ENCODE data around the gene ECT2L.

Gene ECT2L

GRCh38 chr6:138849791-138850190 lies 53.9 kb downstream of the ECT2L start:
- no peaks in the 10 kb centered on the region for H3K4me1 ChIP-seq (ENCODE audit: insufficient read depth, poor library complexity, severe bottlenecking)
- ATAC-seq (ENCODE audit: low read depth) (no peak), DNase-seq (ENCODE audit: low spot score) (no peak)
- no peak for TF ChIP-seq CTCF (IDR thresholded peaks at IDR 0.05; ENCODE audit: poor library complexity, severe bottlenecking)
- H3K27me3 ChIP-seq (ENCODE audit: insufficient read depth, poor library complexity, severe bottlenecking): no peaks in the 10 kb centered on the region
- no peaks in the 10 kb centered on the region for H3K36me3 ChIP-seq (ENCODE audit: low read depth)
- no peak overlapping the region for H3K4me3 ChIP-seq (ENCODE audit: severe bottlenecking)
- H3K27ac ChIP-seq (ENCODE audit: poor library complexity, severe bottlenecking): no peak overlapping the region
- H3K9me3 ChIP-seq (ENCODE audit: severe bottlenecking): no peaks in the 10 kb centered on the region

GRCh38 chr6:138856654-138857053 lies 60.8 kb downstream of the ECT2L start:
- H3K27me3 ChIP-seq (ENCODE audit: insufficient read depth, poor library complexity, severe bottlenecking): no peaks in the 10 kb centered on the region
- no peak for TF ChIP-seq CTCF (IDR thresholded peaks at IDR 0.05; ENCODE audit: poor library complexity, severe bottlenecking)
- H3K36me3 ChIP-seq (ENCODE audit: low read depth): no peaks in the 10 kb centered on the region
- DNase-seq (ENCODE audit: low spot score) (no peak), ATAC-seq (ENCODE audit: low read depth) (no peak)
- H3K27ac ChIP-seq (ENCODE audit: poor library complexity, severe bottlenecking): no peak overlapping the region
- H3K4me3 ChIP-seq (ENCODE audit: severe bottlenecking): no peak overlapping the region
- no peaks in the 10 kb centered on the region for H3K4me1 ChIP-seq (ENCODE audit: insufficient read depth, poor library complexity, severe bottlenecking)
- H3K9me3 ChIP-seq (ENCODE audit: severe bottlenecking): no peaks in the 10 kb centered on the region

DNA sequence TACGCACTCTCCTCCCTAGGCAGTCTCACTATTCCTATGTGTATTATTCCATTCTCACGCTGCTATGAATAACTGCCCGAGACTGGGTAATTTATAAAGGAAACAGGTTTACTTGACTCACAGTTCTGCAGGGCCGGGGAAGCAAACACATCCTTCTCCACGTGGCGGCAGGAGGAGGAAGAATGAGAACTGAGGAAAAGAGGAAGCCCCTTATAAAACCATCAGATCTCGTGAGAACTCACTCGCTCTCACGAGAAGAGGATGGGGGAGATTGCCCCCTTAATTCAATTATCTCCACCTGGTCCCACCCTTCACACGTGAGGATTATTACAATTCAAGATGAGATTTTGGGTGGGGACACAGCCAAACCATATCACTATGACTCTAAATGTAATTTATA lies 61.9 kb downstream of the ECT2L start:
- no peak overlapping the region for H3K4me3 ChIP-seq (ENCODE audit: severe bottlenecking)
- ATAC-seq (ENCODE audit: low read depth): no peak
- H3K36me3 ChIP-seq (ENCODE audit: low read depth): no peaks in the 10 kb centered on the region
- no peaks in the 10 kb centered on the region for H3K27me3 ChIP-seq (ENCODE audit: insufficient read depth, poor library complexity, severe bottlenecking)
- no peak overlapping the region for H3K27ac ChIP-seq (ENCODE audit: poor library complexity, severe bottlenecking)
- TF ChIP-seq CTCF (IDR thresholded peaks at IDR 0.05; ENCODE audit: poor library complexity, severe bottlenecking): no peak
- H3K9me3 ChIP-seq (ENCODE audit: severe bottlenecking): no peaks in the 10 kb centered on the region
- DNase-seq (ENCODE audit: low spot score): no peak
- H3K4me1 ChIP-seq (ENCODE audit: insufficient read depth, poor library complexity, severe bottlenecking): no peaks in the 10 kb centered on the region

DNA sequence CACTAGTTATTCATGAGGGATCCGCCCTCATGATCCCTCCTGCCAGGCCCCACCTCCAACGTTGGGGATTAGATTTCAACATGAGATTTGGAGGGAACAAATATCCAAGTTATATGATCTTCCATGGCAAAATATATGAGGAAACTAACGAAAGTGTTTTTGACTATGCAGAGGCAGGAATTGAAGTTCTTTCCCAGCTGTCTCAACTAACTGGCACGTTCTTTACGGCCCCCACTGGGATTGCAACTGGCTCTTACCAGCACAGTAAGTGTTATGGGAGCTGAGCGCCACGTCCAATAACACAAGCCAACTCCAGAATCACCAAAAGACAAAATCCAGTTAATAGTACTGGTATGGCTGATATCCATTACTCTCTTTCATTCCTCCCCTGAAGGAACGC lies 66.6 kb downstream of the ECT2L start:
- Histone ChIP-seq H3K27me3 (ENCODE audit: insufficient read depth, poor library complexity, severe bottlenecking) (no peaks in the 10 kb centered on the region), H3K4me3 (ENCODE audit: severe bottlenecking) (no peak overlapping the region), H3K4me1 (ENCODE audit: insufficient read depth, poor library complexity, severe bottlenecking) (no peaks in the 10 kb centered on the region), H3K27ac (ENCODE audit: poor library complexity, severe bottlenecking) (no peak overlapping the region), H3K36me3 (ENCODE audit: low read depth) (no peaks in the 10 kb centered on the region), H3K9me3 (ENCODE audit: severe bottlenecking) (no peaks in the 10 kb centered on the region)
- ATAC-seq (ENCODE audit: low read depth) (no peak), DNase-seq (ENCODE audit: low spot score) (no peak)
- no peak for TF ChIP-seq CTCF (IDR thresholded peaks at IDR 0.05; ENCODE audit: poor library complexity, severe bottlenecking)

GRCh38 chr6:138863321-138863720 lies 67.4 kb downstream of the ECT2L start:
- TF ChIP-seq CTCF (IDR thresholded peaks at IDR 0.05; ENCODE audit: poor library complexity, severe bottlenecking): no peak
- no peak overlapping the region for H3K27ac ChIP-seq (ENCODE audit: poor library complexity, severe bottlenecking)
- H3K36me3 ChIP-seq (ENCODE audit: low read depth): no peaks in the 10 kb centered on the region
- no peaks in the 10 kb centered on the region for H3K9me3 ChIP-seq (ENCODE audit: severe bottlenecking)
- ATAC-seq (ENCODE audit: low read depth) (no peak), DNase-seq (ENCODE audit: low spot score) (no peak)
- H3K4me1 ChIP-seq (ENCODE audit: insufficient read depth, poor library complexity, severe bottlenecking): no peaks in the 10 kb centered on the region
- no peaks in the 10 kb centered on the region for H3K27me3 ChIP-seq (ENCODE audit: insufficient read depth, poor library complexity, severe bottlenecking)
- H3K4me3 ChIP-seq (ENCODE audit: severe bottlenecking): no peak overlapping the region

Measured in RWPE2 (cell line).